Activated CD8-positive, alpha-beta memory T cell treated with anti-CD3 and anti-CD28 coated beads, Interleukin-2, amount 50 U/mL, for 48 hours (primary cell): ENCODE measurements around the gene BET1.
"Not testable (repeated sequence)": the region's sequence is repeated elsewhere in the genome, so short reads cannot be mapped to it uniquely, and the experiment has no call there.

Experiments
- DNase-seq: peaks from one replicate; pipeline ENCODE4 v3.0.0-alpha.2; 2020

Gene BET1, protein sequence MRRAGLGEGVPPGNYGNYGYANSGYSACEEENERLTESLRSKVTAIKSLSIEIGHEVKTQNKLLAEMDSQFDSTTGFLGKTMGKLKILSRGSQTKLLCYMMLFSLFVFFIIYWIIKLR

GRCh38 chr7:94004024-94004951 lies at the start of gene BET1:
TSS of gene BET1 (minus strand) at chr7:94004355. CDS start at chr7:94004216, 139 bp downstream.
- DNase-seq = peak; percentile 95

DNA sequence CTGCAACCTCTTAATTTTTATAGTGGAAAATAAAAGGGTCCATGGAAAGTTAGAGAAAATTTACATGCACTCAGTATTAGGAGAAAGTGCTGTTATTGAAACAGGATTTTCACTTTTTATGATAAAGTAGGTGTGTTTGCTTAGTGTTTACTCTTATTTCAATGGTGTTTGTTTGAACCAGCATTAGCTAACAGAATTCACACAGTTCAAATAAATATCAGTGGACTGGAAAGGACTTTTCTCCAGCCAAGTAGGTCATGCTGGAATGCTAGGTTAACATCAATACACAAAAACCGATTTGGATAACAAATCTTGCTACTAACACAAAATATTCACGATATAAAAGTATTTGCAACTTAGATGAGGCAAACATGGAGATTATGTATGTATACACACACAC lies 49.4 kb upstream of the BET1 start:
- DNase-seq = no peak

DNA sequence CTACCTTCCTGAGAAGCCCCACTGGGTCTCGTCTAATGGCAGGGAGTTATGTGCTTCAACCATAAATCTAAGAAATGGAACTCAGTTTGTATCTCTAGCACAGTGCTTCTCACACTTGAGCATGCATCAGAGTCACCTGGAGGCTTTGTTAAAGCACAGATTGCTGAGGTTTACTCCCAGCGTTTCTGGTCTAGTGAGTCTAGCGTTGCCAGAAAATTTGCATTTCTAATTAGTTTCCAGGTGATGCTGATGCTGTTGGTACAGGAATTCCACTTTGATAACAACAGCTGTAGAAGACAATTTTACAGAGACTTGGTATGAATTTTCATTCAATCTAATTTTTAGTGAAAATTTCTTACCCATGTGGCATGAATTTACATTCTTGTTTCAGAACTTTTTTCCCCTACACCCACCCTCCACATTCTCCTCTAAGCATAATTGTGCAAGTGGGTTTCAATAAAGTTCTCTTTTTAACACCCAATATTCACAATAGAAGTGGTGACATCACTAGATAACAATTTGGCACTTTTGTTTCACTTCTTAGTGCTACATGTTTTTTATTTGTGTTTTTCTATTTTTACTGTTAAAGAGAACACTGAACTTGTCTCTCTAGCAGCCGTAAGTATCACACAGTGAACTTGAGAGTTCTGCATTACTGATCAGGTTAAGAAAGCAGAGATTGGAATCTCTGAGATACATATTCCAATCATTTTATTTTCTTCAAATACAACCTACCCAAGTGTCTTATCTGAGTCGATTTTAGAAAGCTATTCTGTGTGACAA lies 48.4 kb upstream of the BET1 start:
- DNase-seq = no peak

DNA sequence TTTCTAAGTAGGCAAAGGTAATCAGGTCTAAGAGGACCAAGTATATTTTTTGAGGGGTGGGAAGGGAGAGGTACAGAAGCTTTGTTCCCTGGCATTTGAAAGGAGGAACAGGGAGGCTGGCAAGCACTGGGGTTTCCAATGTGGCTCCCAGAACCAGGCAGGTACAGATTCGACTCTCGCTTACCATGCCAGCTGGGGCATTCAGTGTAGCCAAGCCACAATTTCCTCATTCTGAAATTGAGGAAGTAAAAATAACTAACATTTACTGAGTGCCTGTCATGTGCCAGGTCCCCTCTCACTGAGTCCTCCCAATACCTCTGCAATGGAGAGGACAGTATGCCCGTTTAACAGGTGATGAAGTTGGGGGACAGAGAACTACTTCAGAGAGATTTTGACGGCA lies 45.9 kb upstream of the BET1 start:
- DNase-seq = no peak

GRCh38 chr7:94049615-94050014 lies 45.5 kb upstream of the BET1 start:
- no peak for DNase-seq

- DNase-seq = no peak
Observed at GRCh38 chr7:94048755-94049154, 44.6 kb upstream of the BET1 start.

- no peak for DNase-seq
Observed at GRCh38 chr7:94047956-94048355, 43.8 kb upstream of the BET1 start.

GRCh38 chr7:94045581-94045980 lies 41.4 kb upstream of the BET1 start:
- DNase-seq = no peak

- DNase-seq = no peak
Observed at GRCh38 chr7:94044806-94045205, 40.7 kb upstream of the BET1 start.

DNA sequence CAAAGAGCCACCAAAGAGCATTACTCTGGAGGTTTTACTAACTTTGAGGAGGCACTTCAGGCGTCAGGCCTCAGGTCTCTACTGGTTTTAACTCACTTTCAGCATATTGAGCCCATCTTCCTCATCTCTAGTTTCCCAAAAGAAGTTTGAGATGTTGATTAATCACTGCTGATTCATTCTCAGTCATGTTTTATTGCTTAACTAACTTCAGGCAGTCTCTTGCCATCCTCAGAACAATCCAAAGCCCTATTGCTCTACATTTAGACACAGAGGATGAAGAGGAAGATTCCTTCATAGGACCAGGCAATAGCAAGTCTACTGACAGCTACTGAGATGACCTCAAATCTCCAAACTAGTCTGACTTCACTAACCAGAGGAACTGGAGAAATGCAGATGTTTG lies 39.1 kb upstream of the BET1 start:
- no peak for DNase-seq

GRCh38 chr7:94042381-94042780 lies 38.2 kb upstream of the BET1 start:
- no peak for DNase-seq

DNA sequence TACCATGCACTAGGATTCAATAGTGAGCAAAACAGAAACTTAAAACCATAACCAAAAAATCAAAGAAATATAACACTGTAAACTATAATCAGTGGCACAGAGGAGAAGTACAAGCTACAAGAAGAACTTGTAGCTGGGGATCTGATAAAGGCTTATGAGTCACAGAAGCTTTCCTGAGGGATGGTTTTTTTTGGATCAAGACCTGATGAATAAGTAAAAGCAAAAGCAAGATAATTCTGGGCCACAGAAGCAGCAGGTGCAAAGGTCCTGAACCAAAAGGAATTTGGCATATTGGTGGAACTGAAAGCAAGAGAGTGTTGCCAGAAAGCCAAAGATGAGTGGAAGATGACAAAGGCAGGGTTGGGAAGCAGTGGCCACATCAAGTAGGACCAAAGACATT lies 37.4 kb upstream of the BET1 start:
- no peak for DNase-seq

- no peak for DNase-seq
Observed at GRCh38 chr7:94040254-94040653, 36.1 kb upstream of the BET1 start.

- no peak for DNase-seq
Observed at GRCh38 chr7:94039368-94040035, 35.3 kb upstream of the BET1 start.

DNA sequence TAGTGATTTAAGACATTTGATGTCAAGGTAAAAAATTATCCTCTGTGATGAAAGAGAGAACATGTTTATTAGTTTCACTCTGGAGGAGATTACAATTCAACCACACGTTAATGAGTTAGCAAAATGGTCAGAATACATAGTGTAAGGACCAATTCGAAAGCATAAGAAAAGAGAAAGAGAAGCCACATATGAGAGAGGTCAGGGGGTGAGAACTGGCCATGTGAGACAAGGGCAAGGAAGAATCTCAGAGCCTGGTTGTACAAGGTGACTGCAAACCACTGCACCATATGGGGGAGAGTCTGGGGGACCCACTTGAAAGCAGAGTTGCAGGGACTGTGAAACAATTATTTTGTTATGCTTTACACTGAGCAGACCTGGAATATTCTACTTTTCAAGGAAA lies 27.7 kb upstream of the BET1 start:
- no peak for DNase-seq

DNA sequence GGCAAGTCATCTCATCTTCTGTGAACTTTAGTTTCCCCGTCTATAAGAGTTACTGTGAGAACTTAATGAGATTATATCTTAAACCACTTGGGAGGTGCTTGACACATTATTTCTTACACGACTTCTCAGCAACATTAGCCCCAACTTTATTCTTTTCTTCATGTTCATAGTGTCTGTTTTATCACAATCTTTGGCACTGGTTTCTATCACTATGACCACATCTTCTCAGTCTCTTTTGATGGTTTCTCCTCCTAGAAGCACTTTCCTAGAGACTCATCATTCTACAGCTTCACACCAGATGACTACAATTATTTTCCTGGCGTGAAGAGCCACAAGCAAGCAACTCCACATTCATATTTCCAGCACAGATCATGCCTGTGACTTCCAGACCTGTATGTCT lies 26.5 kb upstream of the BET1 start:
- DNase-seq = no peak

DNA sequence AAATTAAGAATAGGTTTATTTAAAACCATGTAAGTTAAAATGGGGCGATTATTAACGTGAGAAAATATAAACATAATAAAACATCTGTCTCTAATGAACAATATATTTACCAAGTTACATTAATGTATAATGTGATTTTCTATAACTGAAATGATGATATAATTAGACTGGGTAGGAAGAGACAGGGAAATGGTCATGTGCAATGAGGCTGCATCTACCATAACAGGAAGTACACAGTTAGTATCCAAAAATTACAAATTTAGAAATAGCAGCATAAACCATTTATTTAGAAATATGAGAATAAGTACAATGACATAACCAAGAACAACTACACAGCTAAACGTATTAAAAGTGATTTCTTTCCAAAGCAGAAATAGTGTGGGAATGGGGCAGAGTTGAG lies 25.8 kb upstream of the BET1 start:
- DNase-seq = no peak

DNA sequence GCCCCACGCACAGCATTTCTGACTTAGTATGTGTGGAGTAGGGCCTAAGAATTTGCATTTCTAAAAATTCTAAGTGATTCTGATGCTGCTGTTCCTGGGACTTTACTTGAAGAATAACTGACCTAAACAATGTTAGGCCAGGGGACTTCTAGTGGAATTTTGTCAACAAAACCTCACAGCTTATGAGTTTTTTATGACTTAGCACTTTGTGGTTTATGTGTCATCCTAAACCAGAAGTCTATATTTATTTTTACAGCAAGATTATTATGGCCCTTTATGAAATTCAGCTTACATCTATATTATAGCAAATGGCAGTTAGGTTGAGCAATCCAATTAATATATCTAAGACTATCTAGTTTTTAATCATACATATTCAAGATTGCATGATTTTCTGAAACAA lies 24.6 kb upstream of the BET1 start:
- no peak for DNase-seq

- DNase-seq = not testable (repeated sequence)
Observed at GRCh38 chr7:94026619-94027018, 22.5 kb upstream of the BET1 start.

- DNase-seq = no peak
Observed at GRCh38 chr7:94022550-94022949, 18.4 kb upstream of the BET1 start.

- no peak for DNase-seq
Observed at GRCh38 chr7:94016786-94017185, 12.6 kb upstream of the BET1 start.

GRCh38 chr7:94015538-94015937 lies 11.4 kb upstream of the BET1 start:
- no peak for DNase-seq

GRCh38 chr7:94012746-94013145 lies 8.6 kb upstream of the BET1 start:
- DNase-seq = no peak
